Ammon's horn (tissue), 1 donor: Measurements from ENCODE around the gene SEC61B.

Experiments used
- DNase-seq: peaks from one replicate; pipeline ENCODE4 v3.0.0-alpha.2; 2016; ENCODE audit warnings: low spot score

Gene SEC61B

DNA sequence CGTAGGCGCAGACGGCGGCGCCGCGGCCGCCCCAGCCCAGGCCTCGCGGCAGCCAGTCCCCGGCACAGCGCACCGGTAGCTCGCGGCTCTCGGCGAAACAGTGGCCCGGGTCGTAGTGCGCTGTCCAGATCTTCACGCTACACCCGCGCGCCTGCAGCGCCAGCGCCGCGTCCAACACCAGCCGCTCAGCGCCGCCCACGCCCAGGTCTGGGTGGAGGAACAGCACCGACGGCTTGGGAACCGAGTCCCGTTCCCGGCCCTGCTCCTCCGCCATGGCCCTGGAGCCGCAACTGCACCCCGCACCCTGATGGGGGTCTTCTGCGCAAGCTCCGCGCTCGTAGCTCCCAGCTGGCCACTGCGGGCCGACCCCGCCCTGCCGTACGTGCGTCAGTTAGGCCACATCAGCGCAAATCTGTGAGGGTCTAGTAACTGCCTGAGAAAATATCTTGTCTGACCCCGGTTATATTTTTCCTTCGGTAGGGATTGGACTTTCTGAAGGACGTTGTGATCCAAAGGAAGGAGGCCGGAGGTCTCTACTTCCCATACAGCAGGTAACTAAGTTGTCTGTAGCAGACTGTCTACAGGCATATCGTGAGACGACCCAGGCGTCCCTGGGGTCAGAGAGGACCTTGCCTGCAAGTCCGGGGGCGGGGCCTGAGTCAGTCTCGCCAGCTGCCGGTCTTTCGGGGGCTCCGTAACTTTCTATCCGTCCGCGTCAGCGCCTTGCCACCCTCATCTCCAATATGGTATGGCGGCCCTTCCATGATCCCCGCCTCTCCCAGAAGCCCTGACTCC lies at the start of gene SEC61B, which contains the start of gene ALG2:
TSS of gene SEC61B (plus strand) at position 662 of the 795 bp plus-strand sequence. CDS start at position 744, 82 bp downstream.
TSS of gene ALG2 (minus strand) at position 322 of the 795 bp plus-strand sequence. CDS start at position 274, 48 bp downstream.
- DNase-seq, result peak; percentile 98

DNA sequence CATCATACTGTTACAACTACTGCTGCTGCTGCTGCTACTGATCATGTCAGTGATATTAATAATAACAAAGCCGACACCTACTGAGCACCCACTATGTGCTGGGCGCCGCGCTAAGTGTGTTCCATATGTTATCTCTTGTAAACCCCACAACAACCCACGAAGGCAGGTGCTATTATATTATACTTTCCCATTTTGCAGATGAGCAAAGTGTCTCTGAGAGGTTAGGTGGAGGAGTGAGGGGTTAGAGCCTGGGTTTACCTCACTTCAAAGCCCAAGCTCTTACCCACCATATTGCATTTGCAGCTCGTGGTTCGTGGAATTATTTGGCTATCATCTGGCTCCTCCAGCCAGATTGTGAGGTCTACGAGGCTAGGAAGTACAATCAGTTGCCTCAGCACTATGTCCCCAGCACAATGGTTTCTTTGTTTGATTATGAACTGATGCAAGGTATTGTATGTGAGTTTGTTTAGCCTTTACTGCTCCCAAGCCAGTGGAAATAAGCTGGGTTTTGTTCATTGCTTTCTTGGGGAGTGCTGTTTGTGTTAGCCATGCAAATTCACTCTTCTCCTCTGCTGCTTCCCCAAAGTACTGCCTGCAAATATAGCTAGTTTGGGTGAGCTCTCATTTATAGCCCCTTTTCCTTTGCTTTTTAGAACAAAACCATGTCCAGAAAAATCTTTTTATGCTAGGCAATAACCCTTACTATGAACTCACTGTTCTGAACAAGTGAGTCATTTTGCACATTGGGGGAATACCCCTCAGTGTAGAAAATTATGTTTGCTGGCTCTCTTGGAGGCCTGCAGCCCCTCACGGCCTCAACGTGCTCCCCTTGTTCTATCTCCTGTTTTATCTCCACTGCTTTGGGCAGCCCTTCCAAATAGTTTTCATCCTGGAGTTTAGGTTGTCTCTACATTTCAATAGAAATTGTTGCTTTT lies 48.2 kb upstream of the SEC61B start:
- DNase-seq, result peak; percentile 65

DNA sequence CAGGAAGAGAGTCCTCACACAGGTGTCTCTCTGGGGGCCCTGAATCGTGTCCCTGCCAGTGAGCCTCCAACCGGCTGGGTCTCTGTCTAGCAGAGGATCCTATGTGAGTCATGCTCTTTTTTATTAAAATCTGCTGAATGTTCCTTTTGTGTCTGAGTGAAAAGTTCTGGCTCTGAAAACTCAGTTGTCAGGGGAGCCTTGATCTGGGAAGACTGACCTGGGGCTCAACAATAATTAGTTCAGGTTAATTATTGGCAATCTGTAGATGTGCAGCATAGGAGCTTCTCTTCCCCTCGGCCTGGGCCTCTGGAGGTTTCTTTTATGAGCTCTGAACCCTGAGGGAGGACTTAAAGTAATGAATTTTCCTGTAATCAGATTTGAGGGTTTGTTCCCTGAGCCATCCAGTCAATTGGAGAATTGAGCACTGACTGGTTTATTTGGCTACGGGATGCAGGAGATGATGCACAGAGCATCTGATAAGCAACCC lies 45.5 kb upstream of the SEC61B start:
- DNase-seq, result no peak

DNA sequence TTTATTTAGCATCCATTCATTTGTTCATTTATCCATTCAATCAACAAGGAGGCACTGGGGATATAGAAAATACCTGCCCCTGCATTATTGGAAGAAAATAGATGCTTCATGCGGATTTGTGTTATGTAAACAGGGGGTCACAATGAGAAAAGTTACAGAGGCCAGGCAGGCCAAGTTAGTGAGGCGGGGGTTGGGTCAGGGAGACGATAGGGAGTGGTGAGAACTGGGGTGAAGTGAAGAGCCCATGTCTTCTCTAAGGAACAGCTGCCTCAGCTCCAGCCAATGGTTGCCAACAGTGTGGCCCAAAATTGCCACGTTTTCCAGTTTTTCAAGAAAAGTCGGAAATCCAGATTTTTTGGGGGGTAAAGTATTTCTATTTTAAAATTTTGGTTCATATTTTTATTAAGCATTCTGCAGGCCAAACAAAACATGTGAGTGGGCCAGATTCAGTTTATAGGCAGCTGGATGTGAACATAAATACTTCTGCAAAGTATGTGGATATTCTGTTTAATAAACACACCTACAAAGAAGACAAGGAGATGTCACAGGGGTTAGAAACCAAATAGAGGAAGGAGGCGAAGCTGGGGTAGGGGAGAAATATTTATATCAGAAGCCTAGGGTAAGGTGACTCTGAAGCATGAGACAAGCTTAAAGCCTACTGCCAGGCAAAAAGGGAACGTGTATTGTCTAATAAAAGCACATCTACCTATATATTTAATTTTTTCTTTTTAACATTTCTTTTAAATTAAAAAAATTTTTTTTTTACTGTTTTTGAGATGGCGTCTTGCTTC lies 44.3 kb upstream of the SEC61B start:
- no peak for DNase-seq

DNA sequence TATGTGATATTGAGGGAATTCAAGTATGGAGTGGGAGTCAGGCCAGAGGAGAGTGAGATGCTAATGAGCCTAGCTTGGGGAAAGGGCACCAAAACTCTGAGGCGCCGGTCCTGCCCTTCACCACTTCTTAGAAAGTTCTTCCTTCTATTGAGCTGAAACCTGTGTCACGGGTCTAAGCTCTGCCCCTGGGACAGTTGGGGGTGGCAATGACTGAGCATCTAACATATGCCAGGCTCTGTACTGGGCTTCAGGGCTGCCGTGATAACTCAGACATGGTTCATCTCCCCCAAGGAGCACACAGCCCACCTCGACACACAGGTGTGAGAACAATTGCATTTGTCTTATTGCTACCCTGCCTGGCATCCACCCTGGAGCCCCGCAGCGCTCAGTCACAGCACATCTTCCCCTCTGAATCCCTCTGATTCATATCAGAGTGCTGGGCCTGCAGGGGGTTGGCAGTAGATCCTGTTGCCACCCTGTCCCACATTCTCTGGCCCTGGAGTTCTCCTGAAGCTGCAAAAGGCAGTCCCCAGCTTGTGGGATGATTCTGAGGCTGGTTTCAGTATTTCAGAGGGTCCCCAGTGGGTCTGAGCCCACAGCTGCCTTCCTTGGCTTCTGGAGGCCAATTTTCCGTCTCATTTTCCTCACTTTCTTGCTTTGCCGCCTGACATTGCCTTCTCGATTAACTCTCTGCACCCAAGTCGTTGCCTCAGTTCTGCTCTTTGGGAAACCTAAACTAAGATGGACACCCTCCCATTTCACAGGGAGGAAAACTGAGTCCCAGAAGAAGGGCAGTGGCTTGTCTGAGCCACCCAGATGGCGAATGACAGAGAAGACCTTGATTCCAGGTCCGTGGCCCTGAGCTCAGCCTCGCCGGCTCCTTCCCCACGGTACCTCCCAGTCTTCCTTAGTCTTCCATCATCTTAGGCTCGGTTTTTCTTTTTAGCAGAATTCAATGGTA lies 42.9 kb upstream of the SEC61B start:
- DNase-seq, result no peak

DNA sequence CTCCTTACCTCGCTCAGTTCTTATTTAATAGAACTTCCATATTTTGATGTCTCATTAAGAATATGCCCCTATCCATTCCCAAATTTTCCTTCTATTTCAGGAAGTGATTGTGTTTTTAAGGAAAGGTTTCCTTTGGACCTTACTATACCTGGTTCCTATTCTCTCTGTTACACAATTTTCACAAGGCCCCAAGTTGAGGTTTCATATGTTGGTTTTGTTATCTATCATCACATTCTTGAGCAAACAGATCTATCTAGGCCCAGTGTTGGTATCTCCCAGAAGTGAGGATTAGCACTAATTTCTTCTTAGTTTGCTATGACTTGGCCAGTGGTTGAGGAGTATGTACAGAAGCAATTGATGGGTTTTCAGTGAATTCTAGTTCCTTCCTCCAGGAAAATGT lies 41.9 kb upstream of the SEC61B start:
- DNase-seq, result no peak

DNA sequence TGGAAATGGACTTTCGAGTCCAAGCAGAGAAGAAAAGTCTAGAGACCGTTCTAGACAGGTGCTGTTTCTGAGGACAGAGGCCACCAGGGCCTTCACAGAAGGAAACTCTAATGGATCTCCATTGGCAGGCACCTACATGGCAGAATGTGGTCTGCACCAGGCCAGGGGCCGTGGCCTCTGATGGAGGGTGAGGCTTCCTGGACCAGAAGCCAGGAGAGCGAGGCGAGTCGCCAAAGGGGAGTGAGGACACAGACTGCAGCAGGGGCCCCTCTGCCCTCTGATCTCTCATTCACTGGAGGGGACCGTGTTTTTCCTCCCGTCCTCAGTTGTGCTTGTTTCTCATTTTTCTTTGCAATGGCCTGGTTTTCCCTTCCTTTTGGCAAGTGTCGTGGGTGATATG lies 41.4 kb upstream of the SEC61B start:
- DNase-seq, result no peak

DNA sequence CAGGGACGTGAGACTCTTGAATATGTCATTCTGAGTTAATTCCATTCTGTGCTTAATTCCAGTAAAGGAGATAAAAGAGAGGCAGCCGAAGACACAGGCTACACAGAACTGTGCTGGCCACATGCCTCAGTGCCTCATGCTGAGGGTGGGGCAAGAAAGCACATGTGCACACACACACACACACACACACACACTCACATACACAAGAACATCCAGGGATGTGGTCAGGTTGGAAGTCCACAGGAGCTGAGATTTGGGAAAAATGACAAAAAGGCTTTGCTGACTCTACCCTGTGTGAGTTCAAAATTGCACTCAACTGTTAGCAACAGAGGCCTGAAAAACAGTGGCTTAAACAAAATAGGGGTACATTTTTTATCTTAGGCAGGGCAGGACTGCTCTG lies 40.9 kb upstream of the SEC61B start:
- no peak for DNase-seq

DNA sequence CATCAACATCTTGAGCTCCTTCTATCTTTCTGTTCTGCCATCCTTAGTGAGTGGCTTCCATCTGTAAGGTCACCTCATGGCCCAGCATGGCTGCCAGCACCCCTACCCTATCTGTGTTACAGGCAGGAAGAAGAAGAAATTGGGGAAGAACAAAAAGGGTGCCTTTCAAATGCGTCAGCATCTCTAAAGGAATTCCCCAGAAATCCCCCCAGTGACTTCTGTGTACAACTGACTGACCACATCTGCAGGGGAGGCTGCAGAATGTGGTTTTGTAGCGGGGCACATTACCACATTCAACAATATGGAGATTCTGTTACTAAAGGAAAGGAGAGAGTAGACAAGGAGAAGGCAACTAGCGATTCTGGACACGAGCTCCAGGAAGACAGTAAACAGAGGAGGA lies 40.5 kb upstream of the SEC61B start:
- DNase-seq, result no peak

DNA sequence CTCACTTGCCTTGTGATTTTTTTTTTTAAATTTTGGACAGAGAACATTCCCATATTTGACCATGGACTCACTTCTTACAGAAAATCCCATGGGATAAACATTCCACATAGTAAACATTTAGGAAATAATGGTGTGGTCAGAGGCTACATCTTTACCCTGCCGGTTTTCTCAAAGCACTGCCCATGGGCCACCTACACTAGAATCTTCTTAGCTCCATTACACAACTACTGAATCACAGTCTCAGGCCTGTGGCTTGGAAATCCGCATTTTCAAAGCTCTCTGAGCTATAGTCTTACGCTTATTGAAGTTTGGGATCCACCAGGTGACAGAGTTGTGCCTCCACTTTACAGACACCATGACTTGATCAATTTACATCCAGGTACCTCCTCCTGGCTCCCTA lies 39.7 kb upstream of the SEC61B start:
- DNase-seq, result no peak

DNA sequence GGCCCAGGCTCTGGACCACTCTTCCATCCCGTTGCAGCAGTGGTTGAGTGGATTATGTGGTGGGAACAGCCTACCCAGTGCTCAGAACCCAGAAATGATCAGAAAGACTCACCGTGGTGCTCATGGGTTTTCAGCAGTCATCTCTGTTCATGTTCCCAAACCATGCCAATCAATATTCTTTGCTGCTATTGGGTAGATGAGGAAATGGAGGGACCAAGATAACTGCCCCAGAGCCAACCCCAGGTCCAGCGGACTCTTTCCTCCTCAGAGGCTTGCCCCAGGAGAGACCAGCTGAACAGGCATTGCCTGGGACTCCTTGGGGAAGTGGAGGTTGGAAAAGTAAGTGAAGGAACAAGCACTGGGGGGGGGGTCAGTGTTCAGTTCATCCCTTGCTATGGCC lies 38.5 kb upstream of the SEC61B start:
- DNase-seq, result no peak

DNA sequence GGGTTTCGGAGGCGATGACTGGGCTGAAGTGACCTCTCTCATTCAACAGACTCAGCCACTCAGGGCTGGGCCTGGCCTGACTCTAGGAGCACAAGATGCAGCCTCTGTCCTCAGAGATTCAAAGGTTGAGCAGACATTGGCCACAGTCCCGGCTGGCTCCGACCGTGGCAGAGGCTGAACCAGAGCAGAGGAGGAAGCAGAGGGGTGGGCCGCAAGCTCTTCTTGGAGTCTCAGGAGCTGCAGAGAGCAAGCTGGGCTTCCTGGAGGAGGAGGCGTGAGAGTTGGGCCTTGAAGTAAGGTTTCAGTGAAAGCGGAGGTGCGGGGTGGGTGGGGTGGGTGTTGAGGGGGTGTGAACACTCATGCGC lies 38.0 kb upstream of the SEC61B start:
- no peak for DNase-seq

DNA sequence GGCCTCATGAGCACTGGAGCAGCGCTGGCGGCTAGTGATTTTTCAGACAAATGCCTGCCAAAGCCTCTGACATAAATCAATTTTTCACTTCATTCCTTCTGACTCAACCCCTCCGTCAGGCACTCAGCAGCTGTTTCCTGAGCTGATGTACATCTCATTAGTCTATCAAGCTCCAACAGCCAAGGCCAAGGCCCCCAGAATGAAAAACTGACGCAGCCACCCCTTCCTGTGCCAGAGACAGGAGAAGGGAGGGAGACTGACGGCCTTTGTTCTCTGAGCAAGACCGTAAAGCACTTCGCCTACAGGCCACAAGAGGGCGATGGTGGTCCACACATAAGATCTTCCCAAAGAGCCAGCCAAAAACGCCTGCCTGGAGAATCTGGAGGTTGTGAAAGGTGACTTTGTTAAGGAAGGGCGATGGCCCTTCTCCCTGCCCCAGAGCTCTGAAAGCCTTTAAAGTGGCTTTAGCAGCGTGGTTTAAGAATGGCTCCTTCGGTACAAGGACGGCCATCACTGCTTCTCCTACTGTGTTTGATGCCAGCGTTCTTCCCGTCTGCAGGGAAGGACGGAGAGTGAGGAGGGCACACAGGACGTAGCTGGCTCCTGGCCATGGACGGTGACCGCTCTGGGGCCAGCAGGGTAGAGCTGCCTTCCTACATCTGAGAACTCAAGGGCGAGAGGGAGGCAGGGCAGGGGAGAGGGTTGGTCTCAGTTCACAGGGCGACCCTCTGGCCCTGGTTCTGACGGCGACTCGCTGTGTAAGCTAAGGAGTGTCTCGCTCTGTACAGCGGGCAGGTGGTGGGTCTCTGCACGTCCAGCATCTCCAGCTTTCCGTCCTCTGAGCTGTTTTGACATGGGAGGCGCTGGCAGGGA lies 37.4 kb upstream of the SEC61B start:
- peak; percentile 95 for DNase-seq

DNA sequence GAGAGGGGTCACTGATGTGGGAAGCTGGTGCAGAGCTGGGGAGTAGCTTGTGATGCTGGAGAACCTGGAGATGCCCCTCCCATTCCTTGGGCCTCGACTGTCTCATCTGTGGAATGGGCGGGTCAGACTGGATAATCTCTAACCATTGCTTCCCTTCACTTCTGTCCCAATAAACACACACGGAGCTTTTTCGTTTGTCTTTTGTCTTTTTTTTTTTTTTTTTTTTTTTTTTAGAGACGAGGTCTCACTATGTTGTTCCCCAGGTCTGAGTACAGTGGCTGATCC lies 36.8 kb upstream of the SEC61B start:
- no peak for DNase-seq

DNA sequence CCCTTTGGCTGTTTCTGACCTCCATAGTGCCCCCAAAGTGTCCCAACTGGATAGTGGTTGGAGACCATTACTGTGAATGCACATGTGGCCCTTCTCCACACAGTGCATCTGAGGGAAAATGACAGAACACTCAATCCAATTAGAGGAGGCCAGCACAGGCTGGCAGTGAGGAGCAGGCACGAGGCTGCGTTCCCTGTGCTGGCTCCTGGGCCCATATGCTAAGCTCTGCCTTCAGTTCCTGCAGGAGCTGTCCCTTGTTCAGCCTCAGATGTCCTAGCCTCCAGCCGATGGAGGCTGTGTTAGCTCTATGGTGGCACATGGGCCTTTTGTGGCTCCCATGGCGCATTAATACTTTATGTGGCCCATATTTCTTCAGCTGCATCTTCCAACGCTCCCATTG lies 36.1 kb upstream of the SEC61B start:
- no peak for DNase-seq

DNA sequence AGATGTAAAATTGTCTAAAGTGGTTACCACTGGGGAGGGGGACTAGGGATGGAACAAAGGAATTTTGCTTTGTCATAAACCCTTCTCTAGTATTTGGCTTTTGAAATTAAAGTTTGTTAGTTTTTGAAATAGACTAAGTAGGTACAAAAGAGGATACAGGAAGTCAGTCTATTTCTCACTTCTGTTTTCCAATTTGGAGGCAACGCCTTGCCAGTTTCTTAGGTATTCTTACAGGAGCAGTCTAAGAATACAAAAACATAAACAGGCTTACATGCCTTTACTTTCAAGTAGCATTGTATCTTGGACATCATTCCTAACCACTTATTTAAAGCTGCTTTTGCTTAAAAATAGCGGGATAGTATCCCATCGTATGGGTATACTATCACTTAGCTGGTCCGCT lies 34.8 kb upstream of the SEC61B start:
- no peak for DNase-seq

DNA sequence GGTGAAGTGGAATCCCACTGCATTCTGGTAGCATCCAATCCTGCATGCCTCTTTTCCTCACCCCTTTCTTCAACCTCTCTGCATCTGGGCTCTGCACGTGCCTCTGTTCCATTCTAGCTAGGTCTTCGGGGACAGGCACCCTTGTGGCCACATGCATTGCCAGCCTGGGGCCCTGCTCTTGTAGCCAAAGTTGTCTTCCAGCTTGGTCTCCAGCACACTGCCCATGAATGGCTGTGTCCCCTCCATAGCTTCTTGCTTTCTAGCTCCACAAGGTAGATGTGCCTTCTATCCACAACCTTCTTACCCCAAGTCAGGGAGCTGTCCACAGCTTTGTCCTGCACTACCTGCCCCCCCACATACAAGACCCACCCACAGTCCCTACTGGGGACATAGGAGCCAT lies 32.9 kb upstream of the SEC61B start:
- DNase-seq, result no peak

DNA sequence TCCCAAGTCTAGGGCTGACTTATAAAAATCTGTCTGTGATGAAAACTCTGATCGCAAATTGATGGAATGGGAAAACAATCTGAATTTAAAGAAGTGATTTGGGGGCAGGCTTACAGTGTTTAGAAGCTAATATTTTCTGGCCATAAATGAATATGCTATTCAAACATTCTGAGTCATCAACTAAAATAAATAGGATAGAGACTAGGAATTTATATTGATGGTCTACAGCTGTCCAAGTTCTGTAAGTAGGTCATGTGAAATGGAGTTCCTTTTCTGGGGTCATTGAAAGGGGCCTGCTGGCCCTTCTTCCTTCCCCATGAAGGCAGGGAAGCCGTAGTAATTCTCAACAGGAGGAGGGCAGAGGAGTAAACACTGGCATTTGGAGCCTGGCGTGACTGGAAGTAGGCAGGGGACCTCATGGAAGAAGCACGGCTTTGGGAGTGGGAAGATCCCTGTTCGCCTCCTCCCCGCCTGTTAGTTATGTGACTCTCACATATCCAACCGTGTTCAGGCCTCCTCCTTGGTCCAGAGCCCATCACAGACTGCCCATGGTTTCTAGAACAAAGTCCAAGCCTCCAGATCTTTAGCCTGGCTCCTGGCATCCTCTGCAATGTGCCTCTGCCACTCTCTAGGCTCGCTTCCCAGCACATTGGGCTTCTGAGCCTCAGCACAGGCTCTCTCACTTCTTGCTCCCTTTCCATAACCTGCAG lies 32.0 kb upstream of the SEC61B start:
- DNase-seq, result no peak

DNA sequence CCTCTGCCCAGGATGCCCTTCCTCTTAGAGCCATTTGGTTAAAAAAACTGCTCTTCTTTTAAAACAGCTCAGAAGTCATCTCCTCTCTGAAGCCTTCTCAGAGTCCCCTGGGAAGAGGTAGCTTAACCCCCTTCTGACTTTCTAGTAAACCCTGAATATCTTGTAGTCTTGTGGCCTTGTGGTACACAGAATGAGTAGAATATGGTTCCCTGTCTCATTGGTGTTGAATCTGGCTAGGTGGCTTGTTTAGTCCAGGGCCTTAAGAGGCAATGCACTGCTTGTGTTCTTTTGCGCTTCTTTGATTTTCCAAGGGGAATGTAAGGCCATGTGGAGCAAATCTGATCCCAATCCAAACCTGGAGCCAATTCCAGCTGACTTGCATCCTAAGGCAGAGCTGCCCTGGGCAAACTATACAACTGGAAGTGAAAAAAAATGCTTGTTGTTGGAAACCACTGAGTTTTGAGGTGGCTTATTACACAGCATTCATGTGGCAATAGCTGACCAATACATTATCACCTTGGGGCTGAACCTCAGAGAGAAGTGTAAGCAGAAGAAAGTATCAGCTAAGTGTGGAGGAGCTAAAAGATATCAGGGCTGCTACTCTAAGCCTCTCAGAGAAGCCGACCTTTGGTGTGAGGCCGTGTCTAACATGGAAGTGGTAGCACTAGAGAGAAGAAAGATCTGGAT lies 31.3 kb upstream of the SEC61B start:
- no peak for DNase-seq
